HG03457 (cell line): Measurements from ENCODE around the gene ACTN4.

ENCODE experiments used
- ATAC-seq: cut with Tn5 transposase; IDR thresholded peaks from one replicate; pipeline ENCODE4 v1.9.1; 2021; ENCODE audit warnings: moderate number of reproducible peaks; ENCODE audit not compliant: unreplicated experiment

The ACTN4 gene

GRCh38 chr19:38708413-38709024 lies 61.1 kb downstream of the ACTN4 start:
- ATAC-seq: no peak

DNA sequence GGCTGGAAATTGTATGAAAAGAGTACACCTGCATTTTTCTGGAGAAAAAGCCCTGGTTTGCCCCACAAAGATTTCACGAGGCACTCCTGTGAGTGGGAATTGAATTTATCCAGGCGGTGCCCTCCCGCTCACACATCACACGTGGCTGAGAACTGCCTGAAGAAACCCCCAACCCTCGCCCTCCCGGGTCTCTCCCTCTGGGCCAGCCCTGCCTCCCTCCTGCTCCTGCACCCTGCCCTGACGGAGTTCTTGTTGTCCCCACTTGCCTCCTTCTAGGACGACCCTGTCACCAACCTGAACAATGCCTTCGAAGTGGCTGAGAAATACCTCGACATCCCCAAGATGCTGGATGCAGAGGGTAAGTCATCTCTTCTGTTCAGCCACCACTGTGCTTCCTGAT lies 61.7 kb downstream of the ACTN4 start:
- ATAC-seq: no peak

DNA sequence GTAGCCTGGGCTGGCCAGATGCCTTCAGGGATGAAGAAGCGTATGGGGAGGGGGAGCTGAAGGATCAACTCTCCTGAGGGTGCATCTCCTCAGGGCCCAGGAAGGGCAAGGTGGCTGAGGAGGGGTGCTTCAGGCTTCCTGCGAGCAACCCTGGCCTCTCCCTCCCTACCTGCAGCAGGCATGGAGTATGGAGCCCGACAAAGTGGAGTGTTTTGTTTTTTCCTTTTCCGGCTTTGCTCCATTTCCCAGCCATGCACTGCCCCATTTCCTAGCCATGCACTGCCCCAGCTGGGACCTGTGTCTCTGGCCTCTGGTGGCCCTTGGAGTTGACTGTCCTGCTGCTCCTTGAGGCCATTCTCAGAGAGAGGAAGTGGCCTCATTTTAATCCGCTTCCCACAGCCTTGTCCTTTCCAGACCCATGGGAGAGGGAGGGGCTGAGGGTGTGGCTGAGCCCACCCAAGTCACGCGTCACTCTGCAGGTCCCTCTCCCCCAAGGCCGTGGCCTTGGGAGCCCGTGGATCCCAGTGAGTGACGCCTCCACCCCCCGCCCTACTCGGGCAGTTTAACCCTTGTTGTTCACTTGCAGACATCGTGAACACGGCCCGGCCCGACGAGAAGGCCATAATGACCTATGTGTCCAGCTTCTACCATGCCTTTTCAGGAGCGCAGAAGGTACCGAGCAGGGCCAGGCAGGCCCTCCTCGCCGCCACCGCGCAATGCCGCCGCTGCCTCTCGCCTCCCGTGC lies 62.4 kb downstream of the ACTN4 start:
- ATAC-seq: no peak

- ATAC-seq: no peak
Observed at GRCh38 chr19:38710416-38710702, 62.9 kb downstream of the ACTN4 start.

DNA sequence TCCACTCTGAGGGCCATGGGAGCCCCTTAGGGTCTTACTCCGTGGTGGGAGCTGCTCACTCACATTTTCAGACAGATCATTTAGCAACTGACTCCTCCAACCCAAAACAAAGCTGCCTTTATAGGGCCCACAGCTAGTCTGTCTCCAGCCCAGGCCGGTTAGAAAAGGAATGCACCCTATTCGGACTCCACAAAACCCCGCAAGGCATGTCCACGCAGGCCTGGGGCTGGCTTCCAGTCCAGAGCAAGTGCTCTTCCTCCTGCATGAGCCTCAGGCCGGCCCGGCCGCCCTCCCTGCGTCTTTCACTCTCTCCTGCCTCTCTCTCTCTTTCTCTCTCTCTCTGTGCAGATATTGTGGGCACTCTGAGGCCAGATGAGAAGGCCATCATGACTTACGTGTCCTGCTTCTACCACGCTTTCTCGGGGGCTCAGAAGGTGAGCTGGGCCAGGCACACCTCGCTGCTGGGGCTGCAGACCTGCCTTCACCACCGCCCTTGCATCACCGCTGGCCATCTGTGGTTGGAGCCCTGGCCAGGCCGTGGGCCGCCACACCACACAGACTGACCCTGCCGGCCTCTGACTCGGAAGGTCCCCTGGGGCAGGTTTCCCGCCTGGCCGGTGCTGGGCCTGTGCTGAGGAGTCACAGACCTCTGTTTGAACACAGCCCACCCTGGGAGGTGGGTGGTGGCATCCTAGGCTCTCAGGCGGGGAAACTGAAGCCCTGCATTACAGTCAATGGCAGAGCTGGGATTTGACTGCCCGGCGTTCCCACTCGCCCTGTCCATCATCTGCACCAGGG lies 63.7 kb downstream of the ACTN4 start:
- ATAC-seq: no peak

DNA sequence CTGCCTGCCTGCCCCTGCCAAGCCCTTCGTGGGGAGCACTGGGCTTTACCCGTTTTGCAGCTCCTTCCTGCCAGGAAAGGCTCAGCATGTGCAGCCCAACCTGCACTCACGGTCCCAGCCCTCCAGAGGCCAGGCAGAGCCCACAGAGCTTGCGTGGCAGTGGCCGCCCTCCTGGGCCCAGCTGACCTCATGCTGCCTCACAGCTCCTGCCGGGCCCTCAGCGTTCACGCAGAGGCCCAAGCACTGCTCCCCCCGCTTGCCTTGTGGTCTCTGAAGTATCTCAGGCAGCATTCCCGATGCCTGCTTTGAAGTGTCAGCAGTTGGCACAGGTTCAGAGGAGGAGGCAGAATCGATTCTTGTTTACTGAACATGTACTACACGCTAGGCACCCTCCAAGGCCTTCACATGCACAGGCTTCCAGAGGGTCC lies 64.3 kb downstream of the ACTN4 start:
- no peak for ATAC-seq

DNA sequence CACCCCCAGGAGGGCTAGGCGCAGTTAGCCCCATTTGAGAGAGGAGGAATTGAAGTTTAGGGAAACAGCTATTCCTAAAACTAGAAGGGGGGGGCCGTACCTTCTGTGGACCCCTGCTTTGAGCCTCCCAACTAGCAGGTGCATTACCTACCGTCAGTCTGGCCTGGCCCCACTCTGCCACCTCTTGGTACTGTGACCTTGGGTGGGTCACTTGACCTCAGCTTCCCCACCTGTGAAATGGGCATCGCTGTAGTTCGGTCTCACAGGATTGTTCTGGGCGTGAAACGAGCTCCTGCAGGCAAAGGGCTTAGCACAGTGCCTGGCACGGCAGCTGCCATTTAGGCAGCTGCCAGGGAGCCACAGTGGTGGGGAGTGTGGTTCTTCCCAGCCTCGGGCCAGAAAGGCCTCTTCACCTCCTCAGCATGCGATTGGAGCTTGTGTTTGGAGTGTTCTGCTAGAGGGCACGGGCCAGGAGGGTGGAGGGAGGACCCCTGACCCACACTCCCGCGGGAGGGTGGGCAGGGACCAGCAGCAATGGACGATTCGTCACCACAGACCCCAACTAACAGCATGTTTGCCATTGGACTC lies 64.8 kb downstream of the ACTN4 start:
- no peak for ATAC-seq

GRCh38 chr19:38713227-38713649 lies 65.8 kb downstream of the ACTN4 start:
- ATAC-seq: no peak

- ATAC-seq: no peak
Observed at GRCh38 chr19:38713865-38714264, 66.4 kb downstream of the ACTN4 start.

DNA sequence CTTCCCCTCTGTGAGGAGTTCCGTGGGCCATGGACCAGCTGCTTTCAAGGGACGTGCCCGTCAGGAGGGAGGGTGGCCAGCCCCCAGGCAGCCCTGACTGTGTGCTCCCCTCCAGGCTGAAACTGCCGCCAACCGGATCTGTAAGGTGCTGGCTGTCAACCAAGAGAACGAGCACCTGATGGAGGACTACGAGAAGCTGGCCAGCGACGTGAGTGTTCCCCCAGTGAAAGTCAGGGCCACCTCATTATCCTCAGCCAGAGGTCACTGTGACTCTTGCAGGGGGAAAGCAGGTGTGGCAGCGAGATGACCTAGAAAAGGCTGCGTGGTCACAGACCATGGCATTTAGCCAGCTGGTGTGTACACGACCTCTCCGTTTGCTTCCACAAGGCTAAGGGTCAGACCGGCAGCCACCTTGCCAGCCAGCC lies 66.9 kb downstream of the ACTN4 start:
- ATAC-seq: no peak

GRCh38 chr19:38715555-38715954 lies 68.1 kb downstream of the ACTN4 start:
- ATAC-seq: no peak

DNA sequence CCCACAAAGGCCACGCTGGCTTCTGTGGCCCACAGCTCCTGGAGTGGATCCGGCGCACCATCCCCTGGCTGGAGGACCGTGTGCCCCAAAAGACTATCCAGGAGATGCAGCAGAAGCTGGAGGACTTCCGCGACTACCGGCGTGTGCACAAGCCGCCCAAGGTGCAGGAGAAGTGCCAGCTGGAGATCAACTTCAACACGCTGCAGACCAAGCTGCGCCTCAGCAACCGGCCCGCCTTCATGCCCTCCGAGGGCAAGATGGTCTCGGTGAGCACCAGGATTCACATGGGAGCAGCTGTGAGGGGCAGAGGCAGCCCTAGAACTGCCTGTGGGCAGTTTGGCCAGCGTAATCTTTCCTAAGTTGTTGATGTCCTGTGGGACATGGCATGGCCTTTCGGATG lies 69.6 kb downstream of the ACTN4 start:
- no peak for ATAC-seq

DNA sequence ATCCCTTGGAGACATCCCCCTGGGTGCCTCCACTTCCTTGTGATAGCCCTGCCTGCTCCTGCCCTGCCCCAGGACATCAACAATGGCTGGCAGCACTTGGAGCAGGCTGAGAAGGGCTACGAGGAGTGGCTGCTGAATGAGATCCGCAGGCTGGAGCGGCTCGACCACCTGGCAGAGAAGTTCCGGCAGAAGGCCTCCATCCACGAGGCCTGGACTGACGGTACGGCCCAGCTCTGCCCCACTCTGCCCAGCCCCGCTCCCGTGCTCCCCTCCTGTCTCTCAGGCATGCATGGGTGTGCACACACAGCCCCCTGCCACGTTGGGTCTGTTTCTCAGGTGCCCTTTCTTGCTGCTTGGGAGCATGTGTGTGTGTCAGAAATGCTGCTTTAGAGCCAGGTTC lies 70.4 kb downstream of the ACTN4 start:
- ATAC-seq: no peak

- ATAC-seq: no peak
Observed at GRCh38 chr19:38718747-38719543, 71.5 kb downstream of the ACTN4 start.

GRCh38 chr19:38719761-38720558 lies 72.5 kb downstream of the ACTN4 start:
- no peak for ATAC-seq

GRCh38 chr19:38720559-38721236 lies 73.2 kb downstream of the ACTN4 start:
- ATAC-seq: no peak

GRCh38 chr19:38721496-38721895 lies 74.0 kb downstream of the ACTN4 start:
- ATAC-seq: no peak

DNA sequence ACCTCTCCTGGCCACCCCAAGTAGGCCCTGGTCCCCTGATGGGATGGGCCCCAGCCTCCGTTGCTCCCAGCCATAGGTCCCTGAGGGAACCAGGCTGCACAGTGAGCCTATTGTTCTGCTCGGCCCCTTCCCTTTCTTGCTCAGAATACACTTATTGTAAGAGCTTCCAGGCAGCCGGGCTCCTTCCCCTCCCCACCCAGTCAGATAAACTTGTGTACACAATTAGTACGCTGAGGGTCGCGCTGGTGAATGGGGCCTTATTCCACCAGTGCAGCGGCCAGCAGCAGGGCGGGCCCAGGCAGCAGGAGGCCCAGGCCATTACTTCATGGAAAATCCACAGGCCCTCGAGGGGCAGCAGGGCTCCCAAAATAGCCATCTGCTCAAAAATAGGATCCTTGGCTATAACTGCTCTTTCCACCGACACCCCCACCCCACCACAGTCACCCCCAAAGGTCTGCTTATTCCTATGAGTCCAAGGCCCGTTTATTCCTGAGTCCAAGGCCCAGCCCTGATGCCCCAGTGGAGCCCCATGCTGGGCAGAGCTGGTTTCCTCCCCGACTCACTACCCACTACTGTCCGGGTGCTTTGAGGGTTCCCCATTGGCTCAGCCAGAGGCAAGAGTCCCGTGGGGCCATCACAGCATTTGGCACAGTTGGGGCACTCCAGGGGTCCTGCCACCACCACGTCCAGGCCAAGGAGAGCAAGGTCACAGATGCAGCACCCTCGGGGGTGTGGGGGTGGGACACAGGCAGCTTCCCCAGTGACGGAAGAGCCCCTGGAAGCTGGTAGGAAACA lies 74.7 kb downstream of the ACTN4 start:
- no peak for ATAC-seq
